Myocyte (in vitro differentiated cells): ENCODE measurements around the gene GFY. TPM values are rescaled to one million over a fixed set of nuclear protein-coding genes. Genes with fewer than 3 reads are reported as not detected.
"Not testable (repeated sequence)": the region's sequence is repeated elsewhere in the genome, so short reads cannot be mapped to it uniquely, and the experiment has no call there.

ENCODE experiments used
- DNase-seq: peaks from one replicate; pipeline ENCODE4 v3.0.0-alpha.2; 2012; ENCODE audit warnings: low read depth
- total RNA-seq: library from RNA; depleted of rRNA; stranded (reverse); fragments of >200 nt; gene quantifications from 2 replicates; pipeline ENCODE4 v1.2.3, GENCODE V29; 2014

GFY gene
- total RNA-seq, 1 donor from 2014 or later = not detected

GRCh38 chr19:49468199-49468598, 43.0 kb downstream of the GFY start:
- DNase-seq = no peak

- DNase-seq = peak; percentile 62
These were observed 43.7 kb downstream of the GFY start for GRCh38 chr19:49468746-49469447.

GRCh38 chr19:49469828-49470614, 44.8 kb downstream of the GFY start:
- DNase-seq = no peak

GRCh38 chr19:49470615-49470978, 45.4 kb downstream of the GFY start:
- no peak for DNase-seq

- DNase-seq = no peak
These were observed 47.7 kb downstream of the GFY start for GRCh38 chr19:49472936-49473335.

GRCh38 chr19:49473501-49473867, 48.3 kb downstream of the GFY start:
- not testable (repeated sequence) for DNase-seq

GRCh38 chr19:49473868-49474541, 48.8 kb downstream of the GFY start, which contains the start of gene FLT3LG:
FLT3LG (plus strand) TSS chr19:49474215; CDS start chr19:49474640, 425 bp downstream.
- peak; percentile 73 for DNase-seq

GRCh38 chr19:49474542-49474924, 49.3 kb downstream of the GFY start:
- no peak for DNase-seq

- DNase-seq = no peak
These were observed 50.2 kb downstream of the GFY start for GRCh38 chr19:49475191-49475917.

- DNase-seq = no peak
These were observed 51.0 kb downstream of the GFY start for GRCh38 chr19:49475995-49476880.

Other genes with a start within 250 kb of the GFY start
- 0.51 and 2.0 TPM in 2 replicates for gene SLC6A16, start 100.2 kb upstream of the GFY start, total RNA-seq
- not detected in 2 replicates for gene CD37, start 90.0 kb upstream of the GFY start, total RNA-seq
- 43.8 and 45.3 TPM in 2 replicates for gene TEAD2, start 63.0 kb upstream of the GFY start, total RNA-seq
- gene DKKL1, start 61.5 kb upstream of the GFY start, total RNA-seq = 0.36 and 2.4 TPM in 2 replicates
- not detected in 2 replicates for gene KASH5, start 37.1 kb upstream of the GFY start, total RNA-seq
- gene PTH2, start 1.9 kb upstream of the GFY start, total RNA-seq = not detected in 2 replicates
- 0.05 and 0.31 TPM in 2 replicates for gene SLC17A7, start 16.1 kb downstream of the GFY start, total RNA-seq
- 53.7 and 59.3 TPM in 2 replicates for gene PIH1D1, start 26.4 kb downstream of the GFY start, total RNA-seq
- gene ALDH16A1, start 27.8 kb downstream of the GFY start, total RNA-seq = 14.4 and 17.3 TPM in 2 replicates
- 2.6 and 3.4 TPM in 2 replicates for gene FLT3LG, start 48.8 kb downstream of the GFY start, total RNA-seq
- 1,470 and 1,688 TPM in 2 replicates for gene RPL13A, start 62.2 kb downstream of the GFY start, total RNA-seq
- gene RPS11, start 71.0 kb downstream of the GFY start, total RNA-seq = 1,718 and 2,274 TPM in 2 replicates
- gene FCGRT, start 87.3 kb downstream of the GFY start, total RNA-seq = 111 and 122 TPM in 2 replicates
- gene RCN3, start 102.6 kb downstream of the GFY start, total RNA-seq = 102 and 136 TPM in 2 replicates
- gene NOSIP, start 155.2 kb downstream of the GFY start, total RNA-seq = 51.3 and 68.7 TPM in 2 replicates
- gene PRRG2, start 155.9 kb downstream of the GFY start, total RNA-seq = 0.16 TPM in 1 of 2 replicates, not detected in the other
- gene PRR12, start 165.8 kb downstream of the GFY start, total RNA-seq = 3.2 and 4.4 TPM in 2 replicates
- gene RRAS, start 214.8 kb downstream of the GFY start, total RNA-seq = 29.8 and 42.1 TPM in 2 replicates
- 26.9 and 33.8 TPM in 2 replicates for gene SCAF1, start 216.8 kb downstream of the GFY start, total RNA-seq
- 34.7 and 35.8 TPM in 2 replicates for gene IRF3, start 240.5 kb downstream of the GFY start, total RNA-seq
- 11.4 and 11.8 TPM in 2 replicates for gene BCL2L12, start 240.5 kb downstream of the GFY start, total RNA-seq